Measurements from ENCODE around the gene FADS3. TPM values are rescaled to one million over a fixed set of nuclear protein-coding genes. Genes with fewer than 3 reads are reported as not detected.

FADS3 gene
- total RNA-seq, 3 donors from 2014 or later: 8.4 to 21.0 (median 11.5) TPM

GRCh38 chr11:61917334-61918109 is 26.2 kb upstream of the FADS3 start, which contains the start of gene RAB3IL1:
RAB3IL1 (minus strand) TSS chr11:61917566; CDS start chr11:61917367, 199 bp downstream.
- peak; percentile 57 to 69 (median 62) for DNase-seq
- intact Hi-C loops (cut with DNase I, micrococcal nuclease): no loop called here
- TF ChIP-seq CTCF (IDR thresholded peaks at IDR 0.05): no peak

GRCh38 chr11:61916737-61917333 is 25.5 kb upstream of the FADS3 start:
- DNase-seq (peak in 2 of 3 donors; percentile 32 to 50), ATAC-seq (no peak)
- Histone ChIP-seq H3K36me3 (ENCODE audit: low read depth) (no peaks in the 10 kb centered on the region), H3K9me3 (no peaks in the 10 kb centered on the region), H3K4me1 (ENCODE audit: low read depth) (no peaks in the 10 kb centered on the region), H3K4me3 (peak overlapping the region; percentile 22)
- intact Hi-C loops (cut with DNase I, micrococcal nuclease): no loop called here
- TF ChIP-seq CTCF (IDR thresholded peaks at IDR 0.05): no peak

More at GRCh38 chr11:61917334-61918109, 26.2 kb upstream of the FADS3 start, which contains the start of gene RAB3IL1:
- Histone ChIP-seq H3K4me1 (ENCODE audit: low read depth) (no peaks in the 10 kb centered on the region), H3K36me3 (ENCODE audit: low read depth) (no peaks in the 10 kb centered on the region), H3K9me3 (no peaks in the 10 kb centered on the region), H3K4me3 (peak within 1 kb of the TSS; percentile 22)
- peak; percentile 80 for ATAC-seq

- Histone ChIP-seq H3K36me3 (ENCODE audit: low read depth) (no peaks in the 10 kb centered on the region), H3K4me3 (no peak overlapping the region), H3K4me1 (ENCODE audit: low read depth) (no peaks in the 10 kb centered on the region), H3K9me3 (no peaks in the 10 kb centered on the region)
- no peak for TF ChIP-seq CTCF (IDR thresholded peaks at IDR 0.05)
- intact Hi-C loops (cut with DNase I, micrococcal nuclease): no loop called here
- ATAC-seq (no peak), DNase-seq (peak in 1 of 3 donors; percentile 17)
Observed at GRCh38 chr11:61914471-61915171, 23.3 kb upstream of the FADS3 start.

- Histone ChIP-seq H3K9me3 (no peaks in the 10 kb centered on the region), H3K4me3 (no peak overlapping the region), H3K4me1 (ENCODE audit: low read depth) (no peaks in the 10 kb centered on the region), H3K36me3 (ENCODE audit: low read depth) (no peaks in the 10 kb centered on the region)
- ATAC-seq (no peak), DNase-seq (peak in 2 of 3 donors; percentile 11 to 19)
- TF ChIP-seq CTCF (IDR thresholded peaks at IDR 0.05): no peak
- intact Hi-C loops (cut with DNase I, micrococcal nuclease): no loop called here
Observed at GRCh38 chr11:61913699-61914395, 22.5 kb upstream of the FADS3 start.

GRCh38 chr11:61912991-61913698 is 21.8 kb upstream of the FADS3 start:
- Histone ChIP-seq H3K4me3 (no peak overlapping the region), H3K36me3 (ENCODE audit: low read depth) (no peaks in the 10 kb centered on the region), H3K9me3 (no peaks in the 10 kb centered on the region), H3K4me1 (ENCODE audit: low read depth) (no peaks in the 10 kb centered on the region)
- intact Hi-C loops (cut with DNase I, micrococcal nuclease): no loop called here
- ATAC-seq (no peak), DNase-seq (peak in 2 of 3 donors; percentile 21 to 38)
- TF ChIP-seq CTCF (IDR thresholded peaks at IDR 0.05): no peak
